ENCODE results near the gene PRKAA1.

The PRKAA1 gene

GRCh38 chr5:40775846-40776657 lies 22.1 kb downstream of the PRKAA1 start:
- no peaks in the 10 kb centered on the region for H3K4me1 ChIP-seq
- H3K36me3 ChIP-seq = peaks cover 39% of the 10 kb centered on the region
- H3K9me3 ChIP-seq = no peaks in the 10 kb centered on the region
- no peak overlapping the region for H3K4me3 ChIP-seq (ENCODE audit: low read depth, low read length)
- no peaks in the 10 kb centered on the region for H3K27me3 ChIP-seq
- TF ChIP-seq CTCF (IDR thresholded peaks at IDR 0.05; ENCODE audit: low read depth, low read length) = no peak
- DNase-seq = no peak

GRCh38 chr5:40775085-40775845 lies 22.9 kb downstream of the PRKAA1 start:
- peaks cover 39% of the 10 kb centered on the region for H3K36me3 ChIP-seq

GRCh38 chr5:40774623-40775022 lies 23.6 kb downstream of the PRKAA1 start:
- no peak; the same call in 1 of the 2 replicates for TF ChIP-seq CTCF (IDR thresholded peaks at IDR 0.05; ENCODE audit: low read depth, low read length)

More at GRCh38 chr5:40775085-40775845, 22.9 kb downstream of the PRKAA1 start:
- no peaks in the 10 kb centered on the region for H3K9me3 ChIP-seq
- no peak for TF ChIP-seq CTCF (IDR thresholded peaks at IDR 0.05; ENCODE audit: low read depth, low read length)
- no peaks in the 10 kb centered on the region for H3K27me3 ChIP-seq
- no peaks in the 10 kb centered on the region for H3K4me1 ChIP-seq
- no peak overlapping the region for H3K4me3 ChIP-seq (ENCODE audit: low read depth, low read length)
- DNase-seq = no peak

GRCh38 chr5:40770764-40771163 lies 27.4 kb downstream of the PRKAA1 start:
- Histone ChIP-seq H3K9me3 (no peaks in the 10 kb centered on the region), H3K4me3 (ENCODE audit: low read depth, low read length) (no peak overlapping the region), H3K36me3 (peaks cover 48% of the 10 kb centered on the region), H3K4me1 (no peaks in the 10 kb centered on the region), H3K27me3 (no peaks in the 10 kb centered on the region)
- no peak for DNase-seq
- TF ChIP-seq CTCF (IDR thresholded peaks at IDR 0.05; ENCODE audit: low read depth, low read length) = no peak

More at GRCh38 chr5:40774623-40775022, 23.6 kb downstream of the PRKAA1 start:
- no peaks in the 10 kb centered on the region for H3K4me1 ChIP-seq
- DNase-seq = no peak
- H3K27me3 ChIP-seq = no peaks in the 10 kb centered on the region
- no peaks in the 10 kb centered on the region for H3K9me3 ChIP-seq
- peaks cover 39% of the 10 kb centered on the region for H3K36me3 ChIP-seq
- H3K4me3 ChIP-seq (ENCODE audit: low read depth, low read length) = no peak overlapping the region

GRCh38 chr5:40762705-40763104 lies 35.5 kb downstream of the PRKAA1 start:
- peaks cover 43% of the 10 kb centered on the region for H3K36me3 ChIP-seq

More at GRCh38 chr5:40762705-40763104, 35.5 kb downstream of the PRKAA1 start:
- Histone ChIP-seq H3K4me1 (no peaks in the 10 kb centered on the region), H3K27me3 (no peaks in the 10 kb centered on the region), H3K9me3 (no peaks in the 10 kb centered on the region), H3K4me3 (ENCODE audit: low read depth, low read length) (no peak overlapping the region)
- DNase-seq = no peak
- TF ChIP-seq CTCF (IDR thresholded peaks at IDR 0.05; ENCODE audit: low read depth, low read length) = no peak

Measured in BE2C (cell line).